Activated T-cell treated with anti-CD3 and anti-CD28 coated beads for 24 hours (primary cell): Measurements from ENCODE around the gene PLXNB2.

Experiments used
- DNase-seq: peaks from one replicate; pipeline ENCODE4 v3.0.0-alpha.2; 2020; ENCODE audit warnings: low read depth

PLXNB2 gene

DNA sequence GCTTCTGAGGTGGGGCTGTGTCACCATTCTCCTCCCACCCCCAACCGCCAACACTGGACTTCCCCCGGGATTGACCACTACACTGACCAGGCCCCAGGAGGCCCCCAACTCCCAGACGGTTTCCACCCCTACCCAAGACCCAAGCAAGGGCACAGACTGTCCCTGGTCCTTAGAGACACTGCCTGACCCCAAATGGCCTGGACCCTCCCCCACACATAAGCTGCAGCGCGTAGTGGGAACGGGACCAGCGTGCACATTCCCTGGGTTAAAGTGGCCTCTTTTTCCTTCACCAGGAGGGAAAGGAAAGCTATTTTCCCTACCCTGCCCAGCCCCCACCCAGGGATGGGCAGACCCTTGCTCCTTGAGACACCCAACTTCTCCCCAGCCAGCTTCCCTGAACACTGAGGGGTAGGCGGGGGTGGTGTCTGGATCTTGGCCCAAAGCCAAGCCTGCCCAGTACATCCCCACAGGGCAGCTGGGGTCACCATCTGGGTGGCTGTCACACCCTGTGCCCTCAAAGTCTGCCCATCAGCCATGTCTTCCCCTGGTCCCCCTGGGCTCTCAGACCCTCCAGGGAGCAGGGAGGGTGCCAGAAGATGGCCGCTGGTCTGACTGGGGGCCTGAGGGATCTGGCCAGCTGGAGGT is 44.4 kb downstream of the PLXNB2 start:
- no peak for DNase-seq

DNA sequence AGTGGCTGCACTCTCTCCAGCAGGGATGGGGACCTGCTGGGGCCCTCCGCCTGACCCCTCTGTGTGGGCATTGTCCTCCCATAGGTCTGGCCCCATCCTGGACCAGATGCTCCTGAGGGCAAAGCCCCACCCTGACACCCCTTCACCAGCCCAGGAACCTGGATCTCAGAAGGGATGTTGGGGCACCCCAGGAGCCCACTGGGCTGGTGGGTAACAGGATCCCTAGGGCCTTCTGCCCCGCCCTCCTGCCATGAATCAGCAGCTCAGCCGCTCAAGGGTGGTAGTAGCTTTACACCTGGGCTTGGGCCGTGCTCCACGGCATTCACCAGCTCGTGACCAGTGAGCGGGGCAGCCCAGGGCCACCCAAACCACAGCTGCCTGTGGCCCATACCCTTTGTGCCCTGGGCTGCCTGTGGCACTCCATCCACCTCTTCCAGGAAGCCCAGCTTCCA is 45.0 kb downstream of the PLXNB2 start:
- DNase-seq, result no peak

- DNase-seq, result no peak
These were observed 45.6 kb downstream of the PLXNB2 start, which contains the start of gene MAPK12 for GRCh38 chr22:50261615-50262459. TSS of gene MAPK12 (minus strand) at chr22:50261683. CDS start at chr22:50261509, 174 bp downstream.

- no peak for DNase-seq
These were observed 46.4 kb downstream of the PLXNB2 start for GRCh38 chr22:50260801-50261614.

GRCh38 chr22:50260434-50260800 is 47.0 kb downstream of the PLXNB2 start:
- no peak for DNase-seq

DNA sequence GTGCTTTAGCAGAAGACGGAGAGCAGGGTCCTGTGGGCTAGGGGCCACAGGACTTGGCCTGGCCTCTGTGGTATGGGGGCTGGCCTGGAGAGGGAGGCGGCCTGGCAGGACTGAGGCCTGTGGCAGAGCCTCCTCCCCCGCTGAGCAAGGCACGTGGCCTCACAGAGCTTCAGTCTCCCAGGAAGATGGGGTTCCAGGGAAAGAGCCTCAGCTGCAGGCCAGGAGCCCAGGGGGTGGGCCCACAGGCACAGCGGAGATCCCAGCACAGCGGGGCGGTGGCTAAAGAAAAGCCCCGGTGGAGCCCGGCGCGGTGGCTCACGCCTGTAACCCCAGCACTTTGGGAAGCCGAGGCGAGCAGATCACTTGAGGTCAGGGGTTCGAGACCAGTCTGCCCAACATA is 48.1 kb downstream of the PLXNB2 start:
- no peak for DNase-seq

DNA sequence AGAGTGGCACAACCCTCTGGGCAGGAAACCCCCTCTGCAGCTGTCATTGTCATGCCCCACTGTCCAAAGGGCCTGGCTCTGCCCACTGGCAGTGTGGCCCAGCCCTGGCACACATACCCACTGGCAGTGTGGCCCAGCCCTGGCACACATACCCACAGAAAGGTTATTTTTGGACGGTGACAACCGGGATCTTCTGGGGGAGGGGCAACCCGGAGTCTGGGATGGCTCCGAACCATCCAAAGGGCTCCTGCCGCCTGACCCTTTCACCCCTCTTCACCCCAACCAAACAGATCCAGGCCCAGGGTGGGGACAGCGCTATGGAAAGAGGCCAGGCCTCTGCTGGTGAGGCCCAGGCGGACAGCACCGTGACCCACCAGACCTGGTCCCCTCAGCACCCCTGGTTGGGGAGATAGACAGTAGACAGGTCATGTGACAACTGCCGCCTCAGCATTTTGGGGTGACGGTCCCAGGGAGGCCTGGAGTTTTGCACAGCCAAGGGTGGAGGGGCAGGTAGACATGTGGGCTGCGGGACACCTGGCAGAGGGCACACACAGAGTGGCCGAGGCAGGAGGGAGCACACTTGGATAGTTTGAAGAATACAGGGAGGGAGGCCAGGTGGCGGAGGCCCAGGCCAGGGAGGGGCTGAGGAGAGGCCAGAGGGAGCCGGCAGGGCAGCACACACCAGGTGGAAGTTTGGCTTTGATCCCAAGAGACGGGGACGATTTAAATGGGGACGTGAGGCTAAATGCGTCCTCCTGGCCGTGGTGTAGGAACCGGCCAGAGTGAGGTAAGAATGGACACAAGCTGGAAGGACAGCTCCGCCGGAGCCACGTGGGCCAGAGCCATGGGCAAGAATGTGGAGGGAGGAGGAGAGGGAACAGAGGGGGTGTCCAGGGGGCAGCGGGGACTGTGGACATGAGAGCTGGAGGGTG is 48.8 kb downstream of the PLXNB2 start:
- no peak for DNase-seq

DNA sequence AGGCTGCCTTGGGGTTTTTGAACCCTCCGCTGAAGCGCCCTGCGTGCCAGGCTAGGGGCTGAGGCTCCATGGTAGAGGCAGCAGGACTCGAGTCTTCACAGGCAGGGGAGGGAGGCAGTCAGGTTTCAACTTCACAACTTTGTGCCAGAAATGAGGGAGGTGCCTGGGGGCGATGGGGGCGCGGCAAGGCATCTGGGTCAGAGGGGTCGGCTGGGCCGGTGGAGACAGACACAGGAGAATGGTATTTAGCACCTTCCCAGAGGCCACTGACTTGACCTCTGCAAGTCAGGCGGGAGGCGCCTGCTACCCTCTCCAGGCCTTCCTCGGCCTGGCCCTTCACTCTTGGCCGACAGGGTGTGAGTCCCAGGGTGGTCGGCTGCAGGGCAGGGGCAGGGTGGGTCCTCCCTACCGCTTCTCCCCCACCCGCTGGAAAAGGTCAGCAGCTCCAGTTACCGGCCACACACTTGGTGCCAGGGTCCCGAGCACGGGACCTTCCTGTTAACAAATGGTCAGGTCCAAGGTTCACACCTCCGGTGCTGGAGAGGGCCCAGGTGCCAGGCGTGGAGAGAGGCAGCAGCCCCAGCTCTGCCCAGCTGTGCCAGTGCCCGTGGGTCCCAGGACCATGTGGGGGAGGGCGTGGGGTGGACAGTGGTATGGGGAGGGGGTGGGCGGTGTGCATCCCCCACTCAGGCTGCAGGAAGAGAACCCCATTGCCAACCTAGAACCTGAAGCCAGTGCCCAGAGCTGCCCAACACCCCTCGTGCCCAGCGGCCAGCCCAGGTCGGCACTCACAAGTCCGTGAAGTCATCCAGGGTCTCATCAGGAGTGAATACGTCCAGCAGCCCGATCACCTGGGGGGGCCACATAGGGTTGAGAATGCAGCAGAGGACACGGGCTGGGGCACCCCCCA is 49.7 kb downstream of the PLXNB2 start:
- DNase-seq, result no peak

DNA sequence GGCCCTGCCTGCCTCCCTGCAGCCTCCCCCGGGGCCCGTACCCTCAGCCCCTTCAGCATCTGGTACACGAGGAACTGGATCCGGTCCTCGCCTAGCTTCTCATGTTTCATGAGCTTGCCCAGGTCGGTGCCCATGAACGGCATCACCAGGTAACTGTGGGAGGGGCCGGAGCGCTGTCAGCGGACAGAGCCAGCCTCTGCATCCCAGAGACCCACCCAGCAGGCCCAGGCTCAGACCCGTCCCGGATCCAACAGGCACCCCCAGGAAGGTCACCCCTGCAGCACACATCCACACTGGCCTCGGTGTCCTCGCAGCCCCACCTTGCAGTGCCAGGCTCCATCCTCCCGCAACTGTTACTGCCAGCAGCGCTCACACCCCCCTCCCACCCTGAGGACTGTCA is 50.4 kb downstream of the PLXNB2 start:
- DNase-seq, result no peak

GRCh38 chr22:50256258-50256862 is 51.1 kb downstream of the PLXNB2 start:
- DNase-seq, result no peak

- no peak for DNase-seq
These were observed 51.8 kb downstream of the PLXNB2 start for GRCh38 chr22:50255607-50256006.

DNA sequence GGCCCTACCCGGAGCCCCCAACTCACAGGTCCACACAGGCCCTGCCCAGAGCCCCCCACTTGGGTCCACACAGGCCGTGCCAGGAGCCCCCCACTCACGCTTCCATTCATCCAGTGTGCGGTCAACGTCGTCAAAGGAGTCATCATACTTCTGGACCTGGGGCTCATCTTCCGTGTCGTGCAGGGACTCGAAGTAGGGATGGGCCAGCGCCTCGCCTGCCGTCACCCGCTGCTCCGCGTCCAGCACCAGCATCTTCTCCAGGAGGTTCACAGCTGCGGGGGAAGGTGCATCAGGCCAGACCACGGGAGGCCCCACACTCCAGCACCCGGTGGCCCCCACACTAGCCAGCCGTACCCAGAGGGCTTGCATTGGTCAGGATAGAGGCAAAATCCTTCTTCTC is 52.3 kb downstream of the PLXNB2 start:
- no peak for DNase-seq

GRCh38 chr22:50253941-50254340 is 53.5 kb downstream of the PLXNB2 start:
- DNase-seq, result no peak

- DNase-seq, result no peak
These were observed 54.2 kb downstream of the PLXNB2 start for GRCh38 chr22:50253046-50253915.

GRCh38 chr22:50252082-50253045 is 55.1 kb downstream of the PLXNB2 start:
- DNase-seq, result peak; percentile 56

GRCh38 chr22:50251477-50252081 is 55.9 kb downstream of the PLXNB2 start:
- no peak for DNase-seq
